SK-N-SH (cell line): ENCODE measurements around the gene PRKCB. TPM values are rescaled to one million over a fixed set of nuclear protein-coding genes. Genes with fewer than 3 reads are reported as not detected.
"Not testable (repeated sequence)": the region's sequence is repeated elsewhere in the genome, so short reads cannot be mapped to it uniquely, and the experiment has no call there.

ENCODE experiments used
- CTCF ChIA-PET: fragments of 300-600, 350-600 bp; formaldehyde crosslinking; extraction: SDS; loops from one replicate; lab custom pipeline; 2021; lab: Yijun Ruan, JAX
- POLR2A ChIA-PET: fragments of 350-600 bp; sonication (Branson Sonifier 250); formaldehyde crosslinking; extraction: SDS; loops from one replicate; lab custom pipeline; 2020; ENCODE audit warnings: antibody characterized with exemption, inconsistent platforms; lab: Yijun Ruan, JAX
- DNase-seq: peaks from one replicate; pipeline ENCODE4 v3.0.0; 2012
- H2AFZ ChIP-seq: fragments of 200-600 bp; sonication (generic); 2 replicates; pipeline ENCODE4 v1.8.1; 2016; ENCODE audit warnings: antibody characterized with exemption, mild to moderate bottlenecking, low read depth
- H3F3A ChIP-seq: fragments of 200-600 bp; sonication (generic); replicated peaks from 2 replicates; pipeline ENCODE3; 2016; ENCODE audit warnings: antibody characterized with exemption, mild to moderate bottlenecking; ENCODE audit not compliant: insufficient read depth
- H3K27ac ChIP-seq, 2 experiments: fragments of 200-500 bp in 1 of 2; fragments of 200-600 bp in 1 of 2; sonication (Bioruptor generic) in 1 of 2; sonication (generic), shearing (Covaris generic) in 1 of 2; 2 replicates each; pipeline versions ENCODE4 v1.5.1 to v1.6.1; 2014 to 2016; ENCODE audit warnings: low read depth in 2 of 2, inconsistent platforms in 1 of 2, low read length in 1 of 2, mild to moderate bottlenecking in 1 of 2, mixed read lengths in 1 of 2
- H3K27me3 ChIP-seq: fragments of 200-600 bp; sonication (generic), shearing (Covaris generic); 2 replicates; pipeline ENCODE4 v1.6.1; 2016; ENCODE audit warnings: mixed run types; ENCODE audit not compliant: insufficient read depth
- H3K36me3 ChIP-seq, 2 experiments: fragments of 200-500 bp in 1 of 2; fragments of 200-600 bp in 1 of 2; sonication (Bioruptor generic) in 1 of 2; sonication (generic) in 1 of 2; replicated peaks in 1 of 2; 2 replicates each; pipeline versions ENCODE3 to v1.5.1; 2014 to 2016; ENCODE audit warnings: low read length in 1 of 2, mild to moderate bottlenecking in 1 of 2; ENCODE audit not compliant: insufficient read depth in 2 of 2, control insufficient read depth in 1 of 2
- H3K4me1 ChIP-seq, 2 experiments: fragments of 200-500 bp in 1 of 2; fragments of 200-600 bp in 1 of 2; sonication (Bioruptor generic) in 1 of 2; sonication (generic), shearing (Covaris generic) in 1 of 2; 2 replicates each; pipeline versions ENCODE4 v1.5.1 to v1.6.1; 2014 to 2016; ENCODE audit warnings: low read depth in 1 of 2, low read length in 1 of 2, mixed run types in 1 of 2; ENCODE audit not compliant: insufficient read depth in 2 of 2, control insufficient read depth in 1 of 2
- H3K4me2 ChIP-seq: fragments of 200-600 bp; sonication (generic), shearing (Covaris generic); 2 replicates; pipeline ENCODE4 v1.6.1; 2017; ENCODE audit warnings: mixed run types
- H3K4me3 ChIP-seq, 2 experiments: fragments of 200-500 bp in 1 of 2; fragments of 200-600 bp in 1 of 2; sonication (Bioruptor generic) in 1 of 2; sonication (generic), shearing (Covaris generic) in 1 of 2; 2 replicates each; pipeline versions ENCODE4 v1.5.1 to v1.8.1; 2014 to 2016; ENCODE audit warnings: low read depth in 2 of 2, inconsistent platforms in 1 of 2, low read length in 1 of 2, mild to moderate bottlenecking in 1 of 2, mixed read lengths in 1 of 2, moderate library complexity in 1 of 2
- H3K79me2 ChIP-seq: fragments of 200-600 bp; sonication (generic); 2 replicates; pipeline ENCODE4 v1.8.1; 2017; ENCODE audit warnings: mild to moderate bottlenecking; ENCODE audit not compliant: insufficient read depth
- H3K9ac ChIP-seq: fragments of 200-600 bp; sonication (generic); 2 replicates; pipeline ENCODE4 v1.6.1; 2017; ENCODE audit warnings: mixed run types
- H3K9me2 ChIP-seq: fragments of 200-600 bp; sonication (generic); 2 replicates; pipeline ENCODE4 v1.6.1; 2017; ENCODE audit warnings: mixed run types
- H3K9me3 ChIP-seq: fragments of 200-600 bp; sonication (generic); 2 replicates; pipeline ENCODE4 v1.6.1; 2017; ENCODE audit warnings: mixed run types, mild to moderate bottlenecking, moderate library complexity
- H4K20me1 ChIP-seq: fragments of 200-600 bp; sonication (generic); 2 replicates; pipeline ENCODE4 v1.6.1; 2017; ENCODE audit warnings: mild to moderate bottlenecking, mixed run types; ENCODE audit not compliant: insufficient read depth
- CHD2 ChIP-seq: fragments of 150-350 bp; IDR thresholded peaks from 2 replicates; pipeline ENCODE4 v1.6.1; 2018; ENCODE audit warnings: low read length; ENCODE audit not compliant: partially characterized antibody
- FOXM1 ChIP-seq: IDR thresholded peaks from 2 replicates; pipeline ENCODE4 v1.4.0; 2012; ENCODE audit warnings: low read depth, mild to moderate bottlenecking
- GABPA ChIP-seq: IDR thresholded peaks from 2 replicates; pipeline ENCODE4 v1.4.0; 2012; ENCODE audit warnings: low read depth, mild to moderate bottlenecking
- IRF3 ChIP-seq: fragments of 150-350 bp; IDR thresholded peaks from 2 replicates; pipeline ENCODE4 v1.6.1; 2016; ENCODE audit warnings: mild to moderate bottlenecking, low read depth, low read length
- MXI1 ChIP-seq: IDR thresholded peaks from 2 replicates; pipeline ENCODE4 v1.6.1; 2012; ENCODE audit warnings: mild to moderate bottlenecking, low read depth, low read length, improper control_type of control experiment
- NRF1 ChIP-seq: IDR thresholded peaks from 2 replicates; pipeline ENCODE4 v1.6.1; 2012; ENCODE audit warnings: low read depth, mild to moderate bottlenecking, low read length
- REST ChIP-seq: IDR thresholded peaks from 2 replicates; pipeline ENCODE4 v1.6.1; 2012; ENCODE audit warnings: mild to moderate bottlenecking, low read depth, low read length, moderate library complexity
- RFX5 ChIP-seq: IDR thresholded peaks from 2 replicates; pipeline ENCODE4 v1.6.1; 2012; ENCODE audit warnings: mild to moderate bottlenecking, improper control_type of control experiment, low read length
- RXRA ChIP-seq: IDR thresholded peaks from 2 replicates; pipeline ENCODE4 v1.4.0; 2012; ENCODE audit warnings: low read depth, mild to moderate bottlenecking, borderline replicate concordance
- SIN3A ChIP-seq: IDR thresholded peaks from 2 replicates; pipeline ENCODE4 v1.6.1; 2012; ENCODE audit warnings: low read depth, mild to moderate bottlenecking, low read length, moderate library complexity, borderline replicate concordance
- TCF12 ChIP-seq: IDR thresholded peaks from 2 replicates; pipeline ENCODE4 v1.4.0; 2012
- USF1 ChIP-seq: IDR thresholded peaks from 2 replicates; pipeline ENCODE4 v1.4.0; 2012; ENCODE audit warnings: low read depth, borderline replicate concordance
- WGBS: methylation state at CpG from one replicate; pipeline ENCODE4 v1.1.6; 2017; ENCODE audit warnings: low lambda C conversion rate; 5-methylcytosine and 5-hydroxymethylcytosine counted together
- polyA plus RNA-seq, 3 experiments: library from polyadenylated mRNA; depleted of rRNA; stranded (reverse); fragments of >200 nt; gene quantifications; 2 replicates each; pipeline ENCODE4 v1.2.3, GENCODE V29; 2012
- TF ChIP-seq, protein P1 (sequence below): IDR thresholded peaks from 2 replicates; pipeline ENCODE4 v1.4.0; 2012; ENCODE audit warnings: low read depth, borderline replicate concordance
- TF ChIP-seq, protein P2 (sequence below): IDR thresholded peaks from 2 replicates; pipeline ENCODE4 v1.4.0; 2012; ENCODE audit warnings: low read depth

PRKCB gene
- polyA plus RNA-seq, 1 of the 3 experiments (the other 2 are of a cell fraction), result 0.12 TPM

DNA sequence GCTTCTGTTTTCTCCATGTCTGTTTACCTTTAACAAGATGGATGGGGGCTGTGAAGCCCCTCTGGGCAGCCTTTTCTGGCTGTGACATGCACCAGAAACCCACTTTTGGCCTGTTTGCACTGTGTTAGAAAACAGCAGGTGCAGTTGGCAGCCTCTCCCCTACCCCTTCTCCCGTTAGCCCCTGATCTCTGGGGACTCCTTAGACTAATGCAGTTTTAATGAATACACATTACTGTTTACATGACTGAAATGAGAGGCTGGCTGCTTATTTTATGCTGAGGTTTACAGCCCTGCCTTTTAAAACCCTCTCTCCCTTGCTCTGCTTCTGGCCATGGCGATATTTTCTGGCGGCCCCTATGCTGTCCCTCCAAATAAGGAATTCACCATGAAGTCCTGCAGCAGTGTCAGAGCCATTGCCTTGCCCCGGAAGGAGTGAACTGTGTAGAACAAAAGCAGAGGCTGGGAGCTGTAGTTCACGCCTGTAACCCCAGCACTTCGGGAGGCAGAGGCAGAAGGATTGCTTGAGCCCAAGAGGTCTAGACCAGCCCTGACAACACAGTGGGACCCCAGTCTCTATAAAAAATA is 79.3 kb downstream of the PRKCB start:
- WGBS, result 13% methylated on average over 6 of the region's 6 CpGs
- no peak overlapping the region for H3K9ac ChIP-seq
- ChIA-PET POLR2A (no interaction called here), CTCF (no interaction called here)
- H2AFZ ChIP-seq, result no peak overlapping the region
- DNase-seq, result no peak
- H3K4me3 ChIP-seq, result no peak overlapping the region
- no peaks in the 10 kb centered on the region for H3K9me2 ChIP-seq
- H3K27me3 ChIP-seq, result no peaks in the 10 kb centered on the region
- no peak overlapping the region for H3K4me2 ChIP-seq
- H3K79me2 ChIP-seq, result no peaks in the 10 kb centered on the region
- no peaks in the 10 kb centered on the region for H3F3A ChIP-seq
- TF ChIP-seq, protein P1, sequence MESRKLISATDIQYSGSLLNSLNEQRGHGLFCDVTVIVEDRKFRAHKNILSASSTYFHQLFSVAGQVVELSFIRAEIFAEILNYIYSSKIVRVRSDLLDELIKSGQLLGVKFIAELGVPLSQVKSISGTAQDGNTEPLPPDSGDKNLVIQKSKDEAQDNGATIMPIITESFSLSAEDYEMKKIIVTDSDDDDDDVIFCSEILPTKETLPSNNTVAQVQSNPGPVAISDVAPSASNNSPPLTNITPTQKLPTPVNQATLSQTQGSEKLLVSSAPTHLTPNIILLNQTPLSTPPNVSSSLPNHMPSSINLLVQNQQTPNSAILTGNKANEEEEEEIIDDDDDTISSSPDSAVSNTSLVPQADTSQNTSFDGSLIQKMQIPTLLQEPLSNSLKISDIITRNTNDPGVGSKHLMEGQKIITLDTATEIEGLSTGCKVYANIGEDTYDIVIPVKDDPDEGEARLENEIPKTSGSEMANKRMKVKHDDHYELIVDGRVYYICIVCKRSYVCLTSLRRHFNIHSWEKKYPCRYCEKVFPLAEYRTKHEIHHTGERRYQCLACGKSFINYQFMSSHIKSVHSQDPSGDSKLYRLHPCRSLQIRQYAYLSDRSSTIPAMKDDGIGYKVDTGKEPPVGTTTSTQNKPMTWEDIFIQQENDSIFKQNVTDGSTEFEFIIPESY, result no peak
- TF ChIP-seq REST, result no peak
- TF ChIP-seq SIN3A, result no peak
- no peaks in the 10 kb centered on the region for H3K4me1 ChIP-seq
- no peaks in the 10 kb centered on the region for H4K20me1 ChIP-seq
- no peak overlapping the region for H3K27ac ChIP-seq
- H3K9me3 ChIP-seq, result no peaks in the 10 kb centered on the region
- no peaks in the 10 kb centered on the region for H3K36me3 ChIP-seq

- CTCF ChIA-PET, result interaction anchor here (1.4 kb wide), 1 partner anchor 13 kb away, joined by 3 read pairs; no protein-coding TSS in a partner anchor
- H3F3A ChIP-seq, DNase-seq, H3K4me3 ChIP-seq, H3K9ac ChIP-seq, H4K20me1 ChIP-seq, POLR2A ChIA-PET, H3K9me3 ChIP-seq, H3K4me1 ChIP-seq, H3K4me2 ChIP-seq, H3K27ac ChIP-seq, H2AFZ ChIP-seq, H3K36me3 ChIP-seq, H3K9me2 ChIP-seq, H3K27me3 ChIP-seq, H3K79me2 ChIP-seq: not testable (repeated sequence)
- WGBS, result 14% methylated on average over 1 of the region's 1 CpG
These were observed 80.8 kb downstream of the PRKCB start for GRCh38 chr16:23916552-23916951.

GRCh38 chr16:23917621-23918020 is 81.8 kb downstream of the PRKCB start:
- ChIA-PET CTCF (interaction anchor here (1.4 kb wide), 1 partner anchor 14 kb away, joined by 3 read pairs; no protein-coding TSS in a partner anchor), POLR2A (no interaction called here)
- Histone ChIP-seq H3K27ac (no peak overlapping the region), H3K27me3 (no peaks in the 10 kb centered on the region), H2AFZ (no peak overlapping the region), H3K79me2 (no peaks in the 10 kb centered on the region), H3K4me3 (no peak overlapping the region), H3F3A (no peaks in the 10 kb centered on the region), H3K9me2 (no peaks in the 10 kb centered on the region), H3K4me2 (no peak overlapping the region), H3K36me3 (no peaks in the 10 kb centered on the region), H4K20me1 (no peaks in the 10 kb centered on the region), H3K9ac (no peak overlapping the region), H3K4me1 (no peaks in the 10 kb centered on the region), H3K9me3 (no peaks in the 10 kb centered on the region)
- 33% methylated on average over 6 of the region's 6 CpGs for WGBS
- DNase-seq, result no peak
- no peak for TF ChIP-seq TCF12
- TF ChIP-seq CHD2, result no peak
- TF ChIP-seq, protein P2, sequence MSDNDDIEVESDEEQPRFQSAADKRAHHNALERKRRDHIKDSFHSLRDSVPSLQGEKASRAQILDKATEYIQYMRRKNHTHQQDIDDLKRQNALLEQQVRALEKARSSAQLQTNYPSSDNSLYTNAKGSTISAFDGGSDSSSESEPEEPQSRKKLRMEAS, result no peak
- TF ChIP-seq NRF1, result no peak
- no peak for TF ChIP-seq MXI1
- no peak for TF ChIP-seq USF1
- no peak for TF ChIP-seq FOXM1
- no peak for TF ChIP-seq GABPA
- no peak for TF ChIP-seq RFX5
- no peak for TF ChIP-seq IRF3
- TF ChIP-seq RXRA, result no peak
